ENCODE measurements around the gene SLC25A23. TPM values are rescaled to one million over a fixed set of nuclear protein-coding genes. Genes with fewer than 3 reads are reported as not detected.

Gene SLC25A23
- total and polyA plus RNA-seq, 2 of the 8 experiments (the other 6 are each of a cell fraction or from before 2014, with no cell fraction given), result 18.0 to 48.1 TPM

GRCh38 chr19:6415591-6416190 lies 43.9 kb downstream of the SLC25A23 start (continued):
- TF ChIP-seq, protein P1, sequence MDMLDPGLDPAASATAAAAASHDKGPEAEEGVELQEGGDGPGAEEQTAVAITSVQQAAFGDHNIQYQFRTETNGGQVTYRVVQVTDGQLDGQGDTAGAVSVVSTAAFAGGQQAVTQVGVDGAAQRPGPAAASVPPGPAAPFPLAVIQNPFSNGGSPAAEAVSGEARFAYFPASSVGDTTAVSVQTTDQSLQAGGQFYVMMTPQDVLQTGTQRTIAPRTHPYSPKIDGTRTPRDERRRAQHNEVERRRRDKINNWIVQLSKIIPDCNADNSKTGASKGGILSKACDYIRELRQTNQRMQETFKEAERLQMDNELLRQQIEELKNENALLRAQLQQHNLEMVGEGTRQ (IDR thresholded peaks at IDR 0.05; ENCODE audit: low read length), result no peak
- TF ChIP-seq RBBP5 (IDR thresholded peaks at IDR 0.05; ENCODE audit: borderline replicate concordance, low read depth, low read length), result no peak
- TF ChIP-seq, protein P2, sequence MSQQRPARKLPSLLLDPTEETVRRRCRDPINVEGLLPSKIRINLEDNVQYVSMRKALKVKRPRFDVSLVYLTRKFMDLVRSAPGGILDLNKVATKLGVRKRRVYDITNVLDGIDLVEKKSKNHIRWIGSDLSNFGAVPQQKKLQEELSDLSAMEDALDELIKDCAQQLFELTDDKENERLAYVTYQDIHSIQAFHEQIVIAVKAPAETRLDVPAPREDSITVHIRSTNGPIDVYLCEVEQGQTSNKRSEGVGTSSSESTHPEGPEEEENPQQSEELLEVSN (IDR thresholded peaks at IDR 0.05), result no peak
- TF ChIP-seq ATF2 (IDR thresholded peaks at IDR 0.05; ENCODE audit: low read length), result no peak
- TF ChIP-seq SP4 (IDR thresholded peaks at IDR 0.05; ENCODE audit: low read length), result no peak
- no peak for TF ChIP-seq EZH2 (IDR thresholded peaks at IDR 0.05; ENCODE audit: low read depth, low read length, severe bottlenecking)
- no peak for TF ChIP-seq ZNF274 (IDR thresholded peaks at IDR 0.05; ENCODE audit: borderline replicate concordance, extremely low read depth, low read length)
